IPS DF 19.7 (cell line): ENCODE results near the gene CXXC4.

Experiments
- DNase-seq: peaks from one replicate; pipeline ENCODE4 v3.0.0-alpha.2; 2013; ENCODE audit warnings: low read depth, low spot score

Gene CXXC4

DNA sequence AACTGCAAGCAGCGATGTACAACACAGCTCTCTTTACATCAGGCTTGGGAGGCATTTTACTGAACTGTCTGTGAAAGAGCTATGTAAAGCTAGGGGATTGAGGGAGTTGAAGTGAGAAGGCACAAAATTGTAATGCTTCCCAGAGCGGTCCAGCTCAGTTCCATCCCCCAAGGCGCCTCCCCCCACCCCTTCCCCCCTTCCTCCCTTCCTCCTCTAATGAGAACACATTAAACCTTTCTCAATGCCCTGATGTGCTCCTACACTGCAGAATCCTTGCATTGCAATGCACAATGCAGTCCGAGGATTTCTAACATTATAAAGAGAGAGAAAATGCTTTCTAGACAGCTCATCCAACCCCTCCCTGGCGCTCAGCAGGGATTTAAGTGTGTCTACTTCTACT is 73.9 kb downstream of the CXXC4 start:
- DNase-seq: no peak
